ENCODE data around the gene DYSF. TPM values are rescaled to one million over a fixed set of nuclear protein-coding genes. Genes with fewer than 3 reads are reported as not detected.

The DYSF gene
- total and polyA plus RNA-seq, 5 donors: 36.7 to 49.4 (median 42.1) TPM

DNA sequence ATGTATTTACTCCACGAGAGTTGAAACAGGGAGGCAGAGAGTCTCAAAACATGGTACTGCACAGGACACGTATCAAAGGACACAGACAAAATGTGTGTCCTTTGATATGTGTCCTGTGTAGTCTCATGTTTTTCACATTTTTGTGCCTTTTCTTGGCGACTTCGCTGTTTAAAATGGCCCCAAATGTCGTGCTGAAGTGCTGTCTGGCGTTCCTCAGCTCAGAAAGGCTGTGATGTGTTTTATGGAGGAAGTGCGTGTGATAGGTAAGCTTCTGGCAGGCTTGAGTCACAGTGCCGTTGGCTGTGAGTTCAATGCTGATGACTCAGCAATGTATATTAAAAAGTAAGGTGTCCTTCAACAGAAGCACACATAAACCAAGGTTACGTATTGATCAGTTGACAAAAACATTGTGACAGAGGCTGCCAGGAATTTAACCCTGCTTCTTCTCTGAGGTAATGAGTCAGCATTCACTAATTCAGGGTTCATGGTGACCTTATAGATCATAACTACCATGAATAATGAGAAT lies 78.2 kb downstream of the DYSF start:
- 79% methylated on average over 9 of the region's 9 CpGs for WGBS

DNA sequence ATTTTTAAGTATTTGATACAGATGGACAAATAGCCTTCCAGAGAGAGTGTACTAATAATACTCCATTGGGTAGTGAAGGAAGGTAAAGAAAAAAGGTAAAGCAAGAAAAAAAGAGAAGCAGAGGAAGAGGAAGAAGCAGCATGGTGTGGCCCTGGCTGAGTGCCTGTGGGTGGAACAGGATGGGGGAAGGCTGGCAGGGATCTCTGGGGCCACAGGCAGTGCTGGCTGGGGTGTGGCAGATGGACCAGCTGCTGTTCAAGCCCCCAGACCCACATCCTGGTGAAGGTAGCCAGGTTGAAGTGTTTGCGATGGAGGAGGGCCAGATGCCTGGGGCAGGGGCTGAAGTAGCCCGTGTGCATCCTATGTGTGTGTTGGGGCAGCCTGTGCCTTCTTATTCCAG lies 79.0 kb downstream of the DYSF start:
- Histone ChIP-seq H3K4me3 (ENCODE audit: low read length) (no peak overlapping the region), H3K4me1 (ENCODE audit: control insufficient read depth, insufficient read depth, low read length) (no peaks in the 10 kb centered on the region), H3K27ac (ENCODE audit: low read length) (no peak overlapping the region), H3K9me3 (ENCODE audit: control insufficient read depth, low read length) (no peaks in the 10 kb centered on the region), H3K27me3 (ENCODE audit: control insufficient read depth, insufficient read depth) (no peaks in the 10 kb centered on the region)
- no peak for ATAC-seq
- no peak for DNase-seq
- 93% methylated on average over 2 of the region's 2 CpGs for WGBS
- intact Hi-C loops (cut with DNase I): loop anchor here in 1 of 4 donors (10.0 kb wide), 1 partner anchor 1062 kb away; no protein-coding TSS in a partner anchor

More for the DNA sequence above, 78.2 kb downstream of the DYSF start:
- H3K27me3 ChIP-seq (ENCODE audit: control insufficient read depth, insufficient read depth): no peaks in the 10 kb centered on the region
- no peaks in the 10 kb centered on the region for H3K4me1 ChIP-seq (ENCODE audit: control insufficient read depth, insufficient read depth, low read length)
- no peak for DNase-seq
- no peak for ATAC-seq
- H3K4me3 ChIP-seq (ENCODE audit: low read length): no peak overlapping the region
- intact Hi-C loops (cut with DNase I): loop anchor here in 1 of 4 donors (10.0 kb wide), 1 partner anchor 1063 kb away; no protein-coding TSS in a partner anchor
- H3K9me3 ChIP-seq (ENCODE audit: control insufficient read depth, low read length): no peaks in the 10 kb centered on the region
- no peak overlapping the region for H3K27ac ChIP-seq (ENCODE audit: low read length)

- DNase-seq (no peak), ATAC-seq (no peak)
- no peaks in the 10 kb centered on the region for H3K9me3 ChIP-seq (ENCODE audit: control insufficient read depth, low read length)
- 81% methylated on average over 1 of the region's 1 CpG for WGBS
- no peak overlapping the region for H3K4me3 ChIP-seq (ENCODE audit: low read length)
- no peak overlapping the region for H3K27ac ChIP-seq (ENCODE audit: low read length)
- no peaks in the 10 kb centered on the region for H3K4me1 ChIP-seq (ENCODE audit: control insufficient read depth, insufficient read depth, low read length)
- no peaks in the 10 kb centered on the region for H3K27me3 ChIP-seq (ENCODE audit: control insufficient read depth, insufficient read depth)
- intact Hi-C loops (cut with DNase I): loop anchor here in 1 of 4 donors (10.0 kb wide), 1 partner anchor 1061 kb away; no protein-coding TSS in a partner anchor
Observed at GRCh38 chr2:71534201-71534600, 80.8 kb downstream of the DYSF start.

GRCh38 chr2:71534826-71535225 lies 81.5 kb downstream of the DYSF start:
- 94% methylated on average over 4 of the region's 4 CpGs for WGBS
- Histone ChIP-seq H3K4me1 (ENCODE audit: control insufficient read depth, insufficient read depth, low read length) (no peaks in the 10 kb centered on the region), H3K27ac (ENCODE audit: low read length) (no peak overlapping the region), H3K27me3 (ENCODE audit: control insufficient read depth, insufficient read depth) (no peaks in the 10 kb centered on the region), H3K9me3 (ENCODE audit: control insufficient read depth, low read length) (no peaks in the 10 kb centered on the region), H3K4me3 (ENCODE audit: low read length) (no peak overlapping the region)
- intact Hi-C loops (cut with DNase I): loop anchor here in 1 of 4 donors (10.0 kb wide), 1 partner anchor 1060 kb away; no protein-coding TSS in a partner anchor
- no peak for ATAC-seq
- no peak for DNase-seq

GRCh38 chr2:71535526-71535925 lies 82.2 kb downstream of the DYSF start:
- ATAC-seq (no peak), DNase-seq (no peak)
- Histone ChIP-seq H3K27me3 (ENCODE audit: control insufficient read depth, insufficient read depth) (no peaks in the 10 kb centered on the region), H3K4me3 (ENCODE audit: low read length) (no peak overlapping the region), H3K27ac (ENCODE audit: low read length) (no peak overlapping the region), H3K4me1 (ENCODE audit: control insufficient read depth, insufficient read depth, low read length) (no peaks in the 10 kb centered on the region), H3K9me3 (ENCODE audit: control insufficient read depth, low read length) (no peaks in the 10 kb centered on the region)
- WGBS: 95% methylated on average over 7 of the region's 7 CpGs
- intact Hi-C loops (cut with DNase I): loop anchor here in 1 of 4 donors (10.0 kb wide), 1 partner anchor 1059 kb away; no protein-coding TSS in a partner anchor

- no peak for DNase-seq
- ATAC-seq: no peak
- H3K27me3 ChIP-seq (ENCODE audit: control insufficient read depth, insufficient read depth): no peaks in the 10 kb centered on the region
- H3K4me3 ChIP-seq (ENCODE audit: low read length): no peak overlapping the region
- H3K4me1 ChIP-seq (ENCODE audit: control insufficient read depth, insufficient read depth, low read length): no peaks in the 10 kb centered on the region
- intact Hi-C loops (cut with DNase I): loop anchor here in 1 of 4 donors (10.0 kb wide), 1 partner anchor 1059 kb away; no protein-coding TSS in a partner anchor
- 92% methylated on average over 18 of the region's 18 CpGs for whole genome bisulfite sequencing
- H3K9me3 ChIP-seq (ENCODE audit: control insufficient read depth, low read length): no peaks in the 10 kb centered on the region
- H3K27ac ChIP-seq (ENCODE audit: low read length): no peak overlapping the region
Observed at GRCh38 chr2:71536226-71536671, 82.9 kb downstream of the DYSF start.

GRCh38 chr2:71538241-71538640 lies 84.9 kb downstream of the DYSF start:
- DNase-seq (no peak), ATAC-seq (no peak)
- Histone ChIP-seq H3K27ac (ENCODE audit: low read length) (no peak overlapping the region), H3K9me3 (ENCODE audit: control insufficient read depth, low read length) (no peaks in the 10 kb centered on the region), H3K27me3 (ENCODE audit: control insufficient read depth, insufficient read depth) (no peaks in the 10 kb centered on the region), H3K4me1 (ENCODE audit: control insufficient read depth, insufficient read depth, low read length) (no peaks in the 10 kb centered on the region), H3K4me3 (ENCODE audit: low read length) (no peak overlapping the region)
- intact Hi-C loops (cut with DNase I): loop anchor here in 1 of 4 donors (10.0 kb wide), 1 partner anchor 1057 kb away; no protein-coding TSS in a partner anchor
- WGBS: 89% methylated on average over 3 of the region's 3 CpGs

- Histone ChIP-seq H3K27ac (ENCODE audit: low read length) (no peak overlapping the region), H3K9me3 (ENCODE audit: control insufficient read depth, low read length) (no peaks in the 10 kb centered on the region), H3K4me3 (ENCODE audit: low read length) (no peak overlapping the region), H3K4me1 (ENCODE audit: control insufficient read depth, insufficient read depth, low read length) (no peaks in the 10 kb centered on the region), H3K27me3 (ENCODE audit: control insufficient read depth, insufficient read depth) (no peaks in the 10 kb centered on the region)
- intact Hi-C loops (cut with DNase I): loop anchor here in 1 of 4 donors (10.0 kb wide), 1 partner anchor 1056 kb away; no protein-coding TSS in a partner anchor
- 87% methylated on average over 12 of the region's 12 CpGs for WGBS
- no peak for DNase-seq
- peak in 1 of 2 donors; percentile 12 for ATAC-seq
Observed at GRCh38 chr2:71538656-71539265, 85.4 kb downstream of the DYSF start.

DNA sequence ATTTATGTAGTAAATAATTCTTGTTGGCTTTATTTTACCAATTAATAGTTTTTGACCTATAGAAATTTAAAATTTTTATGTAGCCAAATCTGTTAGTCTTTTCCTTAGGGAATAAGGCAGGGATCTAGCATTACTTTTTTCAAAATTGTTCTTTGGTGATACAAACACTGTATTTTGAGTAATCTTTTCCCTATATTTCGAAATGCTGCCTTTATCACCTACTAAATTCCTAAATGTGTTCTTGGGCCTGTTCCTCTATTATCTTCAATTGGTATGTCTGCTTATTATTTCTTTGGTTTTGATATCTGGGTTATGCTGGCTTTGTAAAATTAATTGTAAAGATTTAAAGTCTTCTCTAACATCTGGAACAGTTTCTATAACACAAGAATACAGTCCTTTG lies 87.5 kb downstream of the DYSF start:
- Histone ChIP-seq H3K27me3 (ENCODE audit: control insufficient read depth, insufficient read depth) (no peaks in the 10 kb centered on the region), H3K27ac (ENCODE audit: low read length) (no peak overlapping the region), H3K4me1 (ENCODE audit: control insufficient read depth, insufficient read depth, low read length) (no peaks in the 10 kb centered on the region), H3K9me3 (ENCODE audit: control insufficient read depth, low read length) (no peaks in the 10 kb centered on the region), H3K4me3 (ENCODE audit: low read length) (no peak overlapping the region)
- ATAC-seq (no peak), DNase-seq (no peak)
- 91% methylated on average over 1 of the region's 1 CpG for WGBS
- intact Hi-C loops (cut with DNase I): loop anchor here in 1 of 4 donors (10.0 kb wide), 1 partner anchor 64 kb away; no protein-coding TSS in a partner anchor

DNA sequence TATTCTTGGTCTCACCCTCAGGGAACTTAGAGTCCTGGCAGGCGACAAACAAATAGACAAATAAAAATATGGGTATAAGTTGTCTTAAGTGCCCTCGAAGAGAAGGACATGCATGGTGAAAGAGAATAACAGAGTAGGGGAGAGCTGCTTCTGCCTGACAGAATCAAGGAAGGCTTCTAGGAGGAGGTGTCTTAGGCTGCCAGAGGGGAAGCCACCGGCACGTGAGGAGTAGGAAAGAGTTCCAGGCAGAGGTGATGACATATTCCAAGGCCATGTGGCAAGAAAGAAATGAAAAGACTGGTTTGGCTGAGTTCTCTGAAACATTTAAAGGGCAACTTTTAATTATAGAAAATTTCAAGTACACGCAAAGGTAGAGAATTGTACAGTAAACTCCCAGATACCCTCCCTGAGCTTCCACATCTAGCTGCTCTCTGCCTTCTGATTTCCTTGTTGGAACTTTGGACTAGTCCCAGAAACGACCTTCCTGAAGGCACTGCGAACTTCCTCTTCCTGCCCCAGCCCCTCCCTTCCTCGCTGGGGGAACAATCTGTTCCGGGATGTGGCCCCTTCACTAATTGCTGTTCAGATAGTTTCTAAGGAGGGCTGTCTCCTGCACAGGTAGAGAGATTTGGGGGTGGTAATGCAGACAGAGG lies 91.7 kb downstream of the DYSF start:
- H3K9me3 ChIP-seq (ENCODE audit: control insufficient read depth, low read length): no peaks in the 10 kb centered on the region
- H3K4me3 ChIP-seq (ENCODE audit: low read length): no peak overlapping the region
- H3K27me3 ChIP-seq (ENCODE audit: control insufficient read depth, insufficient read depth): no peaks in the 10 kb centered on the region
- H3K4me1 ChIP-seq (ENCODE audit: control insufficient read depth, insufficient read depth, low read length): no peaks in the 10 kb centered on the region
- intact Hi-C loops (cut with DNase I): loop anchor here (2.0 to 10.0 kb wide), 4 partner anchors 60 to 607 kb away; no protein-coding TSS in a partner anchor
- H3K27ac ChIP-seq (ENCODE audit: low read length): peak overlapping the region; percentile 66
- ATAC-seq (peak; percentile 66 to 79), DNase-seq (peak in 2 of 3 donors; percentile 44 to 69)
- 52% methylated on average over 9 of the region's 9 CpGs for WGBS

All from right cardiac atrium (tissue), 5 donors.